Hematopoietic multipotent progenitor cell treated with erythropoietin and hydrocortisone succinate and interleukin-3 and kit ligand, for 8 days (in vitro differentiated cells): ENCODE results near the gene TRPT1.

Experiments
- DNase-seq: peaks from one replicate; pipeline ENCODE4 v3.0.0-alpha.2; 2015

TRPT1 gene

DNA sequence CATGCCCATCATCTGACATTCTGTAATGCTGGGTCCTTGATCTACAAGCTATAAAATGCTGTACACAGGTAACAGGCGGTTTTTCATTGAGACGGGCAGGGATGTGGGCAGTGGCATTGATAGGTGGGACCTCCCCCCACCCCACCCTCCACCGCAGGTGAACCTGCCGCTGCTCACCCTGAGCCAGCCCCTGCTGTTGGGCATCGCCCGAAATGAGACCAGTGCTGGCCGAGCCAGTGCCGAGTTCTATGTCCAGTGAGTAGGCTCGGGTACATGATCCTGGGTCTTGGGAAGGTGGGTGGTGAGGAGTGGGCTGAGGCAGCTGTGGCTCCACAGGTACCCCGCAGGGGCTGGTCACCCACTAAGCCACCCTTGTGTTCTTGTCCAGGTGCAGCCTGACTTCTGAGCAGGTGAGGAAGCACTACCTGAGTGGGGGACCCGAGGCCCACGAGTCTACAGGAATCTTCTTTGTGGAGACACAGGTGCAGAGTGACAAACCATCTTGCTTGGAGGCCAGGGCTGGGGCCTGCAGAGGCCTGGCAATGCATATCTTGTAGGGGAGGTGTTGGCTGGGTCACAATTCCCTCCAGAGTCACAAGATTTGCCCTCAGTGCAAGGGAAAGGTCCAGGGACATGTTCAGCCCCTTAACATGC is 3.2 kb upstream of the TRPT1 start:
- DNase-seq: peak; percentile 3

DNA sequence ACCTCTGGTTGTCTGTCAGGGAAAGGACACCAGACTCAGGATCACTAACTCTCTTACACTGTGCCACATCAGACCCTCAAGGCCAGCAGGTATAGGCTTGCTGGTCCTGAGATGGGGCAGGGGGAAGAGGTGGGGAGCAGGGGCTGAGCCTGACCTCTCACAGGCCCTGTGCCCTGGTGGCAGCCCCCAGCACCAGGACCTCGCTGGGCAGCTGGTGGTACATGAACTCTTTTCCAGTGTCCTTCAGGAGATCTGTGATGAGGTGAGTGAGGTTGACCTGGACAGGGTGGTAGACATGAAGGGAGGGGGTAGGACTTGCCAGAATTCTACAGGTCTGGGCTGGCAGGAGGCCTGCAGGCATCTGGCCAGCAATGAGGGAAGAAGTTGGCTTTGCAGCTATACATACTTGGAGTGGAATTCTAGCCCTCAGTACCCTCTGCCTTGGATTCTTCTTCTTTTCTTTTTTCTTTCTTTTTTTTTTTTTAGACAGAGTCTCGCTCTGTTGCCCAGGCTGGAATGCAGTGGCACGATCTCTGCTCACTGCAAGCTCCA is 1.5 kb upstream of the TRPT1 start:
- no peak for DNase-seq

DNA sequence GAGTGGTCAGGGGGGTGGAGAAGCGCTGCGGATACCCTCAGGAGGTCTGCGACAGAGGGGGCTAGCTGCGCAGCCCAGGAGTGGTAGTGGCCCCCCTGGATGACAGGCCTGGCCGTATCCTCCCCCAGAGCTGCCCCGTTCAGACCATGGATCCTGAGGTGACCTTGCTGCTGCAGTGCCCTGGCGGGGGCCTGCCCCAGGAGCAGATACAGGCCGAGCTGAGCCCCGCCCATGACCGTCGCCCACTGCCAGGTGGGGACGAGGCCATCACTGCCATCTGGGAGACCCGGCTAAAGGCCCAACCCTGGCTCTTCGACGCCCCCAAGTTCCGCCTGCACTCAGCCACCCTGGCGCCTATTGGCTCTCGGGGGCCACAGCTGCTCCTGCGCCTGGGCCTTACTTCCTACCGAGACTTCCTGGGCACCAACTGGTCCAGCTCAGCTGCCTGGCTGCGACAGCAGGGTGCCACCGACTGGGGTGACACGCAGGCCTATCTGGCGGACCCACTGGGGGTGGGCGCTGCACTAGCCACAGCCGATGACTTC is 593 bp upstream of the TRPT1 start:
- DNase-seq: peak; percentile 79

DNA sequence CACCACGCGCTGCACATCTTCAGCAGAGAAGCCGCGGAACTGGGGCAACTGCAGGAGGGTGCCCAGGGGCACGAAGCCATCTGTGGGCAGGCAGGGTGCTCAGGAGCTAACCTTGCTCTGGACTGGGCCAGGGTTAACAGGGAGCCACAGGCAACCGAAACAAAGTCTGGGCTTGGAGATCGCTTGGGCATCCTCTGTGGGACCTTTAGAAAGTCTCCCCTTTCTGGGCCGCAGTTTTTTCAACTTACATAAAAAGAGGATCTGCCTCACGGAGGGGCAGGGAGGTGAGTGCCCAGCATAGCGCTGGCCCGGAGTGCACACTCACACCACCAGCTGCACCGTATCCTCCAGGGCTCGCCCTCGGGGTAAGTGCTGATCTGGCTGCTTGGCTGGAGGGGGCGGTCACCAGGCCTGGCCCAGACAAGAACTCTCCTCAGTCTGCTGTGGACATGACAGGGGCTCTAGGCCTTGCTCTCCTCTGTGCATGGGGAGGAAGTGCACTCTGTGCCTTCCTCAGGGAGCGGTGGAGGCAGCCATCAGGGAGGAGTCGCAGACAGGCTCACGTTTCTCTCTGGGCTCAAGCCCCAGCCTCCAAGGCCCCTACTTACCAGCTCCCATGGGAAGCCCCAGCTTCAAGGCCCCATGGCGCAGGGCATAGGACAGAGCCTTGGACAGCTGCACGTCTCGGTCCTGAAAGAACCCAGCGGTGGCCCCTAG is 937 bp downstream of the TRPT1 start:
- peak; percentile 6 for DNase-seq

DNA sequence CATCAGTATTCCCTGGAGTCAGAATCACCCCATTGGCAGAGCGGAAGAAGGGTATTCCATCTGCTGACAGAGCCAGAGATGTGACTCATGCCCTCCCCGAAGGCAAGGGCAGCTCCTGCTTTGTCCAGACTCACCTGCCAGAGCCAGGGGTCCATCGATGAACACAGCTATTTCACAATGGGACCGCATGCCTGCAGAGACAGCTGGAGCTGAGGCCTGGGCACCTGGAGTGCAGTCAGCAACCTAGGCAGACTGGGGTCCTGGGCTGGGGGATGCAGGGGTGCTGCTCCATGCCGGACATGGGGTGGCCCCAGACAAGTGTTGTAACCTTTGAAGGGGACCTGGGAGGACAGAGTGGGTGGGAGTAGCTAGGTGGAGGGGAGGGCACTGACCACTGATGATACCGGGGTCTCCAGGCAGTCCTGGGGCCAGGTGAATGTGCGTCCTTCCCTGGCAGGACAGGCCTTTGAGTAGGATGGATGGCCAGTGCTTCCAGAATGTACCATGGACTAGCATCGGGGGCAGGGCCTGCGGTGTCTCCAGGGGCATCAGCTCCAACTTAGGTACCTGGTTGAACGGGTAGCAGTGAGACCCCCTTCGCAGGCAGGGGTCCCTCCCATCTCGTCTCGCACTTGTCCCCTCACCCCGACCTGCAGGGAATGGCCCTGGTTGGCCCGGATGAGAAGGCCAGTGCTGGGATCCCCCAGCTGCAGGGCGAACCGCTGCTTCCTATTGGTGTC is 1.7 kb downstream of the TRPT1 start:
- DNase-seq: peak; percentile 5

DNA sequence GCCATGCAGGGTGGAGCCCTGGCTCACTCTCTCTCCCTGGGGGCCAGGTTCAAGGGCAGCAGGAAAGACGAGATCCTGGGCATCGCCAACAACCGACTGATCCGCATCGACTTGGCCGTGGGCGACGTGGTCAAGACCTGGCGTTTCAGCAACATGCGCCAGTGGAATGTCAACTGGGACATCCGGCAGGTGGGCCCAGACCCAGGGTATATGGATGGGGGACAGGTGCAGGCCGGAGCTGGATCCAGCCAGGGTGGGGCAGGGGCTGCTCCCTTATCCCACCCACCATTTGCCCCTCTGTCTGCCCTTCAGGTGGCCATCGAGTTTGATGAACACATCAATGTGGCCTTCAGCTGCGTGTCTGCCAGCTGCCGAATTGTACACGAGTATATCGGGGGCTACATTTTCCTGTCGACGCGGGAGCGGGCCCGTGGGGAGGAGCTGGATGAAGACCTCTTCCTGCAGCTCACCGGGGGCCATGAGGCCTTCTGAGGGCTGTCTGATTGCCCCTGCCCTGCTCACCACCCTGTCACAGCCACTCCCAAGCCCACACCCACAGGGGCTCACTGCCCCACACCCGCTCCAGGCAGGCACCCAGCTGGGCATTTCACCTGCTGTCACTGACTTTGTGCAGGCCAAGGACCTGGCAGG is 2.9 kb downstream of the TRPT1 start:
- DNase-seq: no peak

DNA sequence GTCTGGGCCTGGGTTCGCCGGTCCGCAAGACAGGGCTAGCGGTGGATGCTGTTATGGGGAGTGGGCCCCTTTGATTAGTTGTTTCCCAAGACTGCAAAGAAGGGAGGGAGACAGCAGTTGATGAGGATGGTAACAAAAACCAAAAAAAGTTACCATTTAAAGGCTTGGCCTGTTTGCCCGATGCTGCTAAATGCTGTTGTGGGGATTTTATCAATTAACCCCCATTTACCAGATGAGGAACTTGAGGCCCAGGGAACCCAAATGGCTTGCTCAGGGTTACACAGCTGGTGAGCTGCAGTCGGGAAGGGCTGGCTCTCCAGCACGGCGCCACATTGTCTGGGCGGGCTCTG is 3.4 kb downstream of the TRPT1 start:
- DNase-seq: no peak

DNA sequence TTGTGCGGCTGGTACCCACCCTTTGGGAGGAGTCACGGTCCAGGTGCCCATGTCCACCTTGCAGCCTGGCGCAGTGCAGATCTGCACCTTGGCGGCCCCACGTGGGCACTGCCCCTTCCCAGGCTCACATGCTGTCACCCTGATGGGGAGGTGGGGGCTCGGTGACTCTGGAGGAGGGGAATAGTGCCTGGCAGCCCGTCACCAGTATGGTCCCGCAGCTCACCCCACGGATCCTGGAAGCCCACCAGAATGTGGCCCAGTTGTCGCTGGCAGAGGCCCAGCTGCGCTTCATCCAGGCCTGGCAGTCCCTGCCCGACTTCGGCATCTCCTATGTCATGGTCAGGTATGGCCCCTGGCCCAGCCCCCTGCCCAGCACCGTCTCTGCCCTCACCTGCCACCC is 5.2 kb downstream of the TRPT1 start:
- no peak for DNase-seq

DNA sequence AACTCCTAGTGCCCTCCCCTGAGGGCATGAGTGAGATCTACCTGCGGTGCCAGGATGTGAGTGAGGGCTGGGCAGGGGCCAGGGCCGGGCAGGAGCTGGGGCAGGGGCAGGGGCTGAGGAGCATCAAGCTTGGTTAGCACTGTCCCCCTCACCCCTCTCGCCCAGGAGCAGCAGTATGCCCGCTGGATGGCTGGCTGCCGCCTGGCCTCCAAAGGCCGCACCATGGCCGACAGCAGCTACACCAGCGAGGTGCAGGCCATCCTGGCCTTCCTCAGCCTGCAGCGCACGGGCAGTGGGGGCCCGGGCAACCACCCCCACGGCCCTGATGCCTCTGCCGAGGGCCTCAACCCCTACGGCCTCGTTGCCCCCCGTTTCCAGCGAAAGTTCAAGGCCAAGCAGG is 5.7 kb downstream of the TRPT1 start:
- no peak for DNase-seq

DNA sequence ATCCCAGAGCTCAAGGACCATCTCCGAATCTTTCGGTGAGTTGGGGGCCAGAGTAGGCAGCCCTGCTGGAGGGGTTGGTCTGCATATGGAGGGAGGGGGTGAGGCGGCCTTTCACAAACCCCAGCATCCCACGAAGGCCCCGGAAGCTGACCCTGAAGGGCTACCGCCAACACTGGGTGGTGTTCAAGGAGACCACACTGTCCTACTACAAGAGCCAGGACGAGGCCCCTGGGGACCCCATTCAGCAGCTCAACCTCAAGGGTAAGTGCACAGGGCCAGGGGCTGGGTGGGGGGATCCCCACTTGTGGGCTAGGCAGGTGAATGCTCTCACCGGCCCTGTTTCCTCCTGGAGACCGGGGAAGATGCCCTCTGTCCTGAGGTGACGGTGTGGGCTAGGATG is 6.2 kb downstream of the TRPT1 start:
- no peak for DNase-seq

DNA sequence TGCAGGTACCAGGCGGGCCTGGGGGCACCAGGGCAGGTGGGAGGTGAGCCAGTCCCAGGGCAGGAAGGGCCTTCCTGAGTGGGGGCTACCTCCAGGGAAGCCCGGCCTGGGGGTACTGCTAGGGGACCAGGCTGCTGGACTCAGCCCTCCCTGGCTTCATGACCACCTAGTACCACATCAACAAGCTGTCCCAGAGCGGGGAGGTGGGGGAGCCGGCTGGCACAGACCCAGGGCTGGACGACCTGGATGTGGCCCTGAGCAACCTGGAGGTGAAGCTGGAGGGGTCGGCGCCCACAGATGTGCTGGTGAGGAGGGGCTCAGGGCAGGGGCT is 6.7 kb downstream of the TRPT1 start:
- no peak for DNase-seq

DNA sequence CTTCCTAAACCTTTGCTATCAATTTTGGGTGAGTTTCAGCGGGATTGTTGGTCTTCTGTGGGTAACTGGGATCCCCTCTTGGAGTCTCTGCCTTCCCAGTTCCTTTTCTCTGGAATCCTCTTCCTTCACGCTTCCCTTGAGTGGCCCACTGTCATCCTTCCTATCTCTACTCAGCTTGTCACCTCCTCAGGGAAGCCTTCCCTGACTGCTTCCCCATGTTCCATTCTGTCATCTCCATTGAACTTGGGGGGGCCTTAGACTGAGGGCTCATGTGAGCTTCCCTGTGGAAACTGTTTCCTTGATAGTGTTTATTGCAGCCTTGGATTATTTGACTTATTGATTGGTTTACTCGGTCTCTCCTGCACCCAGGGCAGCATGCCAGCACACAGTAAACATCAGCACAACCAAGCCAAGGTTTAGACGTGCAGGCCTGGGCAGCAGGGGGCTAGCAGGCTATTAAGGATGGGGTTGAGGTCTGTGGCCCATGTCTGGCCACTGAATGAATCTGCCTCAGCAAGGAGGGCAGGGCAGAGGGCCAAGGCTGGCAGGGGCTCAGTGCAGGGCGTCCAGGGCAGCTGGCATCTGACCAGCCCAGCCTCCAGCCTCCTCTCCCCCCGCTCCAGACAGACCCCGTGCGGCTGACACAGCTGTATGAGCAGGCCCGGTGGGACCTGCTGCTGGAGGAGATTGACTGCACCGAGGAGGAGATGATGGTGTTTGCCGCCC is 7.2 kb downstream of the TRPT1 start:
- no peak for DNase-seq

DNA sequence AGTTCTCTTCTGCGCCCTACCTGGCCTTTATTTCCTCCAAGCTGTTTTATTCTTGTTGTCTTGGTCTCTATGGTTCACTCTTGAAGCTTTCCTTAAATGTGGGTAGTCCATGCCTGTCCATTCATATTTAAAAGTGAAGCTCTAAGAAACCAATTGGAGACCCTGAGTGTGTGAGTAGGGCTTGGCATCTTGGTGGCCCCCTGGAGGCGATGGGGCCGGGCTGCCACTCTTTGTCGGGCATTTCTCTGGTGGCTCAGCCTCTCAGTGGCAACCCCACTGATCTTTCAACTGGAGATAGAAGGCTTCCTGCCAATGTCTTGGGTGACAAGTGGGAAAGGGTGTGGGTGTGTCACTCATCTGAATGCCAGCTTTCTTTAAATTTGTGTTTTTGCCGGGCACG is 9.1 kb downstream of the TRPT1 start:
- no peak for DNase-seq

DNA sequence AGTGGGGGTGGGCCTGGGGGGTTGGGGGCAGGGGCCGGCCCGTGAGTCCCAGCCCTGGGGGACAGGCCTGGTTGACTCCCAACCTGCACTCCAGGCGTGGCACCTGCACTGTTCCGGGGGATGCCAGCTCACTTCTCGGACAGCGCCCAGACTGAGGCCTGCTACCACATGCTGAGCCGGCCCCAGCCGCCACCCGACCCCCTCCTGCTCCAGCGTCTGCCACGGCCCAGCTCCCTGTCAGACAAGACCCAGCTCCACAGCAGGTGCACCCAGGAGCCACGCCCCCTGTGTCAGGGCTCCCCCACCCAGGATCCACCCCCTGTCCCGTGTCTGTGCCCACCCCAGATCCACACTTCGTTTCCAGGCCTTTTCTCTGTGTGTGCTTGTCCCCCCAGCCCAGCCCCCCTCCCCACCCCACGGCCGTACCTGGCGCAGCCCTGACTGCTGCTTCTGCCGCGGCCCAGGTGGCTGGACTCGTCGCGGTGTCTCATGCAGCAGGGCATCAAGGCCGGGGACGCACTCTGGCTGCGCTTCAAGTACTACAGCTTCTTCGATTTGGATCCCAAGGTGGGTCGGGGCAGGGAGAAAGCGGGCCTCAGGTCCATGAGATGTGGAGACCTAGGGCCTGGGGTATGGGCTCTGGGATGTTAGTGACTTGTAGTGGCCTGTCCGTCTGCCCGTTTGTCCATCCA is 14.7 kb downstream of the TRPT1 start:
- DNase-seq: no peak

DNA sequence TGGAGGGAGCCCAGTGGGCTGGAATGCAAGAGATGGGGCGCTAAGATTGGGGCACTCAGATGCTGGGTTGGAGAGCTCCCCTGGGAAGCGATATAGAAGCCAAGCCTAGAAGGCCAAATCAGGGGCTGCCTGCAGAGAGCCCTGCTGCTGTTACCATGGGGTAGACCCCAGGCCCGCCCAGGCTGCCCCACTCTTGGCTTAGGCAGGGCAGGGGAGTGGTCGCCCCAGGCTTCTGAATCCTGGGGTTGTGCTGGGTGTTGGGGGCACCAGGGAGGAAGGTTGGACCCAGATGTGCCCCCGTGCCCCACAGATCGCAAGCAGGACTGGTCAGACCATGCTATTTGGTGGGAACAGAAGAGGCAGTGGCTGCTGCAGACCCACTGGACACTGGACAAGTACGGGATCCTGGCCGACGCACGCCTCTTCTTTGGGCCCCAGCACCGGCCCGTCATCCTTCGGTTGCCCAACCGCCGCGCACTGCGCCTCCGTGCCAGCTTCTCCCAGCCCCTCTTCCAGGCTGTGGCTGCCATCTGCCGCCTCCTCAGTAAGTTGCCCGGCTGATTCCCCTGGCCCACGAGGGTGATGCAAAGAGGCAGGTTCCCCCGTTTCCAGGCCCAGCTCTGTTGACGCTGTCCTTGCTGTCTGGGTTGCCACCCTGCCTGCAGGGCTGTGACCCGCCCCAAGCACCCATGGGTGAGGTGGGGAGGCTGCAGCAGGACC is 15.5 kb downstream of the TRPT1 start:
- no peak for DNase-seq

DNA sequence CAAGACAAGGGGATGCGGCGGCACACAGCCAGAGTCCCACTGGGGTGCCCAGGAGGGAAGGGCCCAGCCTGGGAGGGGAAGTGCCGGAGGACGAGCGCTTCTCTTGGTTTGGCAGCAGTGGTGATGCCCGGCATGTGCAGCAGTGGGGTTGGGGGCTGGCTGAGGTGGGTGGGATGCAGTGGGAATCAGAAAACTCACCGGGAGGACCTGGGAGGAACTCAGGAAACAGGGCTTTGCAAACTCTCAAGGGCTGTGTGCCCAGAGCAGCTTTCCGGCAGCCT is 16.5 kb downstream of the TRPT1 start:
- DNase-seq: no peak

DNA sequence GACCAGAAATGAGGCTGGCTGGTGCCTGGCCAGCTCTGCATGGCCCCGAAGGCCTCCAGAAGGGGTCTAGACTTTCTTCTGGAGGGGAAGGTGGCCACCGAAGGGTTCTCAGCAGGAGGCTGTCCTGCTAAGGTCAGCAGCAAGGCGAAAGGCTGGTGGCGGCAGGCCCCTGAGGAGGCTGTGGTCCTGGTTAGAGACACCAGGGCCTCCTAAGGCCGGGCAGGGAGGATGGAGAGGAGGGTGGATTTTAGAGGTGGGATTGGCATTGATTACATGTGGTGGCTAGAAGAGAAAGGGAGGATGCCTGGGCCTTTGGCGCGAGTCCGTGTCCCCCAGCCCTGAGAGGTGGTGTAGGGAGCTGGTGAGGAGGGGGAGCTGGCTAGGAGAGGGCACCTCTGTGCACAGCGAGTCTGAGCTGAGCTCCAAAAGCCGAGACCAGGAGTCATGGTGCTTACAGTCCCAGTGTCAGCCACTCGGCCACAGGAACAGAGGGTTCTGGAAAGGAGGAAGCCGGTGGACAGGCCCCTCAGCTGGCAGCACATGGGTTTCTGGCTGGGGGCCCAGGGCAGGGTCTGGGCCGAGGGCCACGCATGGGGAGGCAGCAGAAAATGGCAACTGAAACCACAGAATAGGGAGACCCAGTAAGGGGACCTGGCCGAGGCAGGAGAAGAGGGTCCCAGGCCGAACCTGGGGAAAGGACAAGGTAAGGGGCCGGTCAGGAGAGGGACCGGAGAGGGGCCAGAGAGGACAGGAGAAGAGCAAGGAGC is 17.0 kb downstream of the TRPT1 start:
- DNase-seq: no peak

DNA sequence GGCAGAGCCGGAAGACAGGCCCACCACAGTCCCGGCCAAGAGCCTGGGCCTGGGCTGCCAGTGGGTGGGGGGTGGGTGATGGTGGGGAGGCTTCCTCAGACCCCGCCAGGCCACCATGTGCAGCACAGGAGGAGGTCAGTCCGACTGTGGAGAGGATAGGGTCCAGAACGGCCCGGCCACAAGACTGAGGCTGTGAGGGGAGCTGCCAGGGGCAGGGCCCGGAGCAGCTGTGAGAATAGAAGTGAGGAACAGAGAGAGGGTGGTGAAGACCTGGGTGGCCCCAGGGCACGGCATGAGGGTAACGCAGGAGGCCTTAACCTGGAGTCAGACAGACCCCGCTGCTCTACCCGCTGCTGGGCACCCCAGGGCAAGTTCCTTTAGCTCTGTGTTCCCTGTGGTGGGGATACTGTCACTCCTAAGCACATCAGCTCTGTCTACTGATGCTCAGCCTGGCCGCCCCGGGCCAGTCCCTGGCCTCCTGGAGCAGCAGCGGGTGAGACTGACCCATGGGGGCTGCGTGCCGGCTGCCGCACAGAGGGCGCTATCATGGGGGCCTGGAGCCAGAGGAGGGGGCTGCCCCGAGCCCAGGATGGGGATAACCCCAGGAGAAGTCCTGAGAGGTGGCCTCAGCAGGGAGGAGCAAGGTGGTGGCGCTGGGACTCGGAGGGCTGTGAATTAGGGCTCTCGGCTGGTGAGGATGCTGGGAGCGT is 17.7 kb downstream of the TRPT1 start:
- DNase-seq: no peak

DNA sequence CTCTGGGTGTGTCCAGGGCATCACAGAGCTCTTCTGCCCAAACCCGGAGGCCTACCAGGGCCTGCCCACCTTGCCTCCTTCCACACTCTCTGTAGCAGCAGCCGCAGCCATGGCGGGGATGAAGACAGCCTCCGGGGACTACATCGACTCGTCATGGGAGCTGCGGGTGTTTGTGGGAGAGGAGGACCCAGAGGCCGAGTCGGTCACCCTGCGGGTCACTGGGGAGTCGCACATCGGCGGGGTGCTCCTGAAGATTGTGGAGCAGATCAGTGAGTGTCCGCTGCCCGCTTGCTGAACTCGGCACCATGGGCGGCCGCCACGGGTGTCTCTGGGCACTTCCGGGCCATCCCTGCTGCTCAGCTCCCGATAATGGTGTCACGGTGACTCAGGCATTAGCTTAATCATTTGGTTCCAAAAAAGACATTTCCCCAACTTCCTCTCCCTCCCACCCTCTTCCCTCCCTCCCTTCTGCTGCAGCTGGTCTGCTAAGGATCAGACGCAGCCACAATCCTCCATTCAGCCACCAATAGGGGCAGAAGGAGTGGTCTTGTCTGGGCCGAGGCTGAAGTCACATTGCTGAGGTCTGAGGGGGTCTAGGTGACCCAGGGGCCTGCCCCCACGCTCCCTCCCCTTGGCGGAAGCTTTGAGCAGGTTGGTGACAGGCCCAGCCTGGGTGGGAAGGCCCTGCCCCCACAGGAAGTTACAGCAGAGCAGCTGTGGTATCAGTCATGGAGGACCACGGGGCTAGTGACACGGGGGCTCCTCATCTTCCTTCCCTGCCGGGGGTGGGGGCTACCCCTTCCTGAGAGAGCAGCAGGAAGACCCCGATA is 18.5 kb downstream of the TRPT1 start:
- peak; percentile 90 for DNase-seq
